Limb (tissue), 2 donors: ENCODE results near the gene RASA3.

Experiments used
- DNase-seq, 2 donors: peaks; one replicate each; pipeline ENCODE4 v3.0.0-alpha.2; 2016; ENCODE audit errors: extremely low spot score in 2 of 2

RASA3 gene

DNA sequence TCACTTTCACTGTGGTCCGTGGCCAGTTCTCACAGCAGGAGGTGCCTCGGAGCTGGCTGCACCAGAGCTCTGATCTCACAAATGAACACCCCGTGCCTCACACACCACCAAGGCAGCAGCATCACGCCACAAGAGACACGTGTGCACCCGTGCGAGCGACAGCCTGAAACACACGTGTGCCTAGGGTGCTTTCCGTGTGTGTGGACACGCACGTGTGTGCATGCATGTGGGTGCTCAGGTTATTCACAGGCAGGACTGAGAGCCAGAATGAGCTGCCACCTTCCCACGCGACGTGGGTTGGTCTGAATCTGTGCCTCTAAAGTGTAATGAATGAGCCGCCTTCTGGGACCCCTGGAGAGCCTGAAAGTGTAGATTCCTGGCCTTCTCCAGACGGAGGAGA lies 90.9 kb downstream of the RASA3 start:
- DNase-seq: no peak

DNA sequence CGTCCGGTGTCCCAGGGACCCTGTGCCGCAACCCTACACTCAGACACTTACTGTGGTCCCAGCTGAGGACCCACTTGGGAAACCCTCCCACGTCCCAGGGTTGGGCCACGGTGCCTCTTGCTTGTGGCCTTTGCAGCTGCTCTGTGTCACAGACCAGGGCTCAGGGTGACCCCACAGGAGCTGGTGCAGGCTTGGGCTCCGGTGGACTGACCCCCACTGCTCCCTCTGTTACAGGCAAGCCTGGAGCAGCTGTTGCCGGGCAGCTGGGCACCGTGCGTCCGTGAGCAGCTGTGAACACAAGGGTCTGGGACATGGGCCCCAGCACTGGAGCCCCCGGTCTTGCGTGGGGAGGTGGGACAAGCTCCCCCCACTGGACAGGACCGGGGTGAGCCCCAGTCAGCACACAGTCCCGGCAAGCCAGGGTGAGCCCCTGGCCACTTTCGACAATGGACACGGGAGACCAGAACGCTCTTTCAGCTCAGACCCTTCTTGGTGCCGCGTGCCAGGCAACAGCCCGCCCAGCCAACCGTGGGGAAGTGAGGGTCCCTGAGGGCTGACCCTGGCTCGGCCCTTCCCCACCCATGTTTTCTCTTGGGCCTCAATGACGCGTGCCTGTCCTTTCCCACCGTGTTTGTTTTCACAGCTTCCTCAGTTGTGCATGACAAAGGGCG lies 92.8 kb downstream of the RASA3 start:
- DNase-seq: no peak

DNA sequence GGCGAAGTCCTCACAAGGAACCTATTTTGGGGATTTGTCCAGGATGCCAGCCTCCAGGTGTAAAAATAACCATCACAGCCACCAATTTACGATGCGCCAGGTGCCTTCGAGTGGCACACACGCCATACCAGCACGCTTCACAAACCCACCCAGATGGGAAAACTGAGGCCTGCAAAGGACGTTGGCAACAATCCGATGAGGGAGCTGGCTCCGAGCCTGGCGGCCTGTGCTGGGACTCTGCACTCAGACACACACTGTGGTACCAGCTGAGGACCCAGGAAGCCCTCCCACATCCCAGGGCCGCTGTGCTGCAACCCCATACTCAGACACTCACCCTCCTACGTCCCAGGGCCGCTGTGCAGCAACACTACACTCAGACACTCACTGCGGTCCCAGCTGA lies 93.5 kb downstream of the RASA3 start:
- no peak for DNase-seq

- DNase-seq: no peak
These were observed 94.2 kb downstream of the RASA3 start for GRCh38 chr13:114038211-114038613.

DNA sequence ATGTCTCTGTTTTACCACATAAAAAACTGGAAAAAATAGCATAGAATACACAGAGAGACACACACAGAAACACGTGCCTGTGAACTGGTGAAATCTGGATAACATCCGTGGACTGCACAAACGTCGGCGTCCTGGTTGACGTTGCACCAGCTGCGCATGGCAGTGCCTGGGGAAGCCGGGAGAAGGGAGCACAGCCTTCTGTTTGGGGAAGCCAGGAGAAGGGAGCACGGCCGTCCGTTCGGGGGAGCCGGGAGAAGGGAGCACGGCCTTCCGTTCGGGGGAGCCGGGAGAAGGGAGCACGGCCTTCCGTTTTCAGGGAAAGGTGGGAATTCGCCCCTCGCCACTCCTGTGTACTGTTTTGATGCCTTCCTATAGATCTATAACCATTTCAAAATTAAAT lies 94.7 kb downstream of the RASA3 start:
- DNase-seq: no peak

GRCh38 chr13:114035583-114036531 lies 96.6 kb downstream of the RASA3 start:
- DNase-seq: peak in 1 of 2 donors; percentile 49

- DNase-seq: no peak
These were observed 97.2 kb downstream of the RASA3 start for GRCh38 chr13:114035186-114035582.

- DNase-seq: no peak
These were observed 97.9 kb downstream of the RASA3 start for GRCh38 chr13:114034481-114034891.

DNA sequence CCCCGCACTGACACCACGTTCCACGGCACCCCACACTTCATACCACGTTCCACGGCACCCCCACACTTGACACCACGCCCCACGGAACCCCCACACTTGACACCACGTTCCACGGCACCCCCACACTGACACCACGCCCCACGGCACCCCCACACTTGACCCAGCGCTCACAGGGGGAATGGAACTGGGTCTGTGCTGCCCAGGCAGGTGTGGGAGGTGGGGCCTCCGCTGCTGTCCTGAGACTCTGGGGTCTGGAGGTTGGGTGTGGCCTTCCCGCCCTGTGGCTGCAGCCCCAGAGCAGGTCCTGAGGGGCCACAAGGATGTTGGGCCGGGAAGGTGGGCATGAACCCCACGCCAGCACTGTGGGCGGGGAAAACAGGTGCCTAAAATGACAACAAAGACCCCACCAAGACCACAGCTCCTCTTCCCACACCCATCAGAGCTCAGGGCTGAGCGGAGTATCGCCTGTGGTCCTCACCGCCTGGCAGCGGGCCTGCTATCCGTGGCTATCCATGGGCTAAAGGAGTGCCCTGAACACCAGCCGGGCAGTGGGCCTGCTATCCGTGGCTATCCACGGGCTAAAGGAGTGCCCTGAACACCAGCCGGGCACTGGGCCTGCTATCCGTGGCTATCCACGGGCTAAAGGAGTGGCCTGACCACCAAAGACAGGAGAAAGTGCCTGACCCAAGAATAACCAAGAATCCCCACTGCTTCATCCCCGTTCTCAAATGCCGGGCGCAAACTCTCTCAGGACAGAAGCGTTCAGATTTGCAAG lies 98.7 kb downstream of the RASA3 start:
- no peak for DNase-seq

DNA sequence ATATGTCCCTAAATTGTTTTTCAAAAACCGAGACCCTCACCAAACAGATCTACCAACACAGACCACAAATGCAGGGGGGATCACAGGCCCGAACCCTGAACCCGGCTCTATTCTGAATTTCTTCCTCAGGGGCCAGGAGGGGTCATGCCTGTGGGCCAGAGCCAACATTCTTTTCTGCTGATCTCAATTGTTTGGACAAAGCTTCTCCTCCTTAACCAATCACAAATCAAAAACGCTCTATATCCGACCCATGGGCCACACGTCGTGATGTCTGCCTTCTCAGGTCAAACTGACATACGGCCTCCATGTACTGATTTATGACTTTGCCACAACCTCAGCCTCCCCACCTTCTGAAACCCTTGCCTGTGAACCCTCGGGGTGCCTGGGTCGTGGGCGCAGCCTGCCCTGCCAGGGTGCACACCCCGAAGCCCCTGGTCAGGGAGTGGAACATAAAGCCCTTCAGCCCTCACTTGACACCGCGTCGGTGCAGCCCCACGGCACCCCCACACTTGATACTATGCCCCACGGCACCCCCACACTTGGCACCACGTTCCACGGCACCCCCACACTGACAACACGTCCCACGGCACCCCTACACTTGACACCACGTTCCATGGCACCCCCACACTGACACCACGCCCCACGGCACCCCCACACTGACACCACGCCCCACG lies 100.2 kb downstream of the RASA3 start:
- DNase-seq: peak; percentile 45 to 61

GRCh38 chr13:114031631-114032030 lies 100.8 kb downstream of the RASA3 start:
- no peak for DNase-seq

GRCh38 chr13:114030666-114031610 lies 101.5 kb downstream of the RASA3 start:
- no peak for DNase-seq

DNA sequence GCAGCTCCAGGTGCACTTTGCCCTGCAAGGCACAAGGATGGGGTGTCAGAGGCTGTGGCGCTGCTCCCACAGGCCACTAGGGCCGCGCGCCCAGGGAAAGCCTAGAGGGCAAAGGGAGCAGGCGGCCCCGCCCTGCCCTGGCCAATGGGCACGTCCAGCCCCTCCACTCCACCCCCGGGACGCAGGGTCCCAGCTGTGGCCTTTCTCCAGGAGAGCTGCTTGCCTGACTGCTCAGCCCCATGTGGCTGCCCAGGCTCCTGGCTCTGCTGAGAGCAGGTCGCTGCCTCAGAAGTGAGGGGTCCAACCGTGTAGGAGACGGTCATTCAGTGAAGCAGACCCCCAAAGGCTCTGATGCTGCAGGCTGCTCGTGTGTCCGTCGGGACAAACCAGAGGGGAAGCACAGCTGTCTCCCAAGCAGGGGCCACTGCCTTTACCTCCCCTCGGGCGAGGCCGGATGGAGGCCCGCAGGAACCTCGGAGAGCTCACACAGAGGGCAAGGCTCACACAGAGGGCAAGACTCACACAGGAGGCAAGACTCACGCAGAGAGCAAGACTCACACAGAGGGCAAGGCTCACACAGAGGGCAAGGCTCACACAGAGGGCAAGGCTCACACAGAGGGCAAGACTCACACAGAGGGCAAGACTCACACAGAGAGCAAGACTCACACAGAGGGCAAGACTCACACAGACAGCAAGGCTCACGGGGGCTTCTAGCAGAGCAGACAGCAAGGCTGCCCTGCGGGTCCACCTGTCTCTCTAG lies 102.4 kb downstream of the RASA3 start:
- no peak for DNase-seq

GRCh38 chr13:114027826-114028225 lies 104.6 kb downstream of the RASA3 start:
- DNase-seq: no peak

GRCh38 chr13:114027046-114027715 lies 105.2 kb downstream of the RASA3 start:
- no peak for DNase-seq

- DNase-seq: no peak
These were observed 105.9 kb downstream of the RASA3 start for GRCh38 chr13:114026481-114026880.

GRCh38 chr13:114025714-114026431 lies 106.5 kb downstream of the RASA3 start:
- DNase-seq: no peak

- no peak for DNase-seq
These were observed 107.1 kb downstream of the RASA3 start for GRCh38 chr13:114025405-114025713.
